ENCODE data around the gene FOXM1.
"Not testable (repeated sequence)": the region's sequence is repeated elsewhere in the genome, so short reads cannot be mapped to it uniquely, and the experiment has no call there.

FOXM1 gene

DNA sequence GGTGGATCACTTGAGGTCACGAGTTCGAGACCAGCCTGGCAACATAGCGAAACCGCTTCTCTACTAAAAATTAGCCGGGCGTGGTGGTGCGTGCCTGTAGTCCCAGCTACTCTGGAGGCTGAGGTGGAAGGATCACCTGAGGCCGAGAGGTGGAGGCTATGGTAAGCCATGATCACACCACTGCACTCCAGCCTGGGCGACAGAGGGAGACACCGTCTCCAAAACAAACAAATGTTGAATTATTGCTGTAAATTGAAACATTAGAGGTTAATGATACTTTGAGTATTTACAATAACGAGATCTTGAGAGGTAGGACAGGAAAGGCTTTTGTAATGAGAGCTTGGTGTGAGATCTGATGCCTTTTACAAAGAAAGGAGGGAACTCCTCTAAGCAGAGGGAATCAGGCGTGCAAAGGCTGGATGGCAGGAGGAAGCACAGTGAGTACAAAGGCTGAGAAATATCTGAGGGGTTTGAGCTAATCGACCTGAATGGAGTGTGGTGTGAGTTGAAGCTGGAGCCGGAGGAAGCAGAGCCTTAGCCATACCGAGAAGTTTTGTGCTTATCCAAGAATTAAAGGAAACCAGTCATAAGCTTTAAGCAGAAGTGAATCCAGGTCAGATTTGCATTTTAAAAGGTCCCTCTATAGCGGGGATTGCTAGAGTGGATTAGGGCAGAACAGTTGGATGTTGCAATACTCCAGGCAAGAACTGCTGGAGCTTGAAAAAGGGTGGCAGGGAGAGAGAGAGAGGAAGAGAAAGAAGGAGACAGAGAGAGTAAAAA lies 1.2 kb upstream of the FOXM1 start:
- DNase-seq, result no peak

DNA sequence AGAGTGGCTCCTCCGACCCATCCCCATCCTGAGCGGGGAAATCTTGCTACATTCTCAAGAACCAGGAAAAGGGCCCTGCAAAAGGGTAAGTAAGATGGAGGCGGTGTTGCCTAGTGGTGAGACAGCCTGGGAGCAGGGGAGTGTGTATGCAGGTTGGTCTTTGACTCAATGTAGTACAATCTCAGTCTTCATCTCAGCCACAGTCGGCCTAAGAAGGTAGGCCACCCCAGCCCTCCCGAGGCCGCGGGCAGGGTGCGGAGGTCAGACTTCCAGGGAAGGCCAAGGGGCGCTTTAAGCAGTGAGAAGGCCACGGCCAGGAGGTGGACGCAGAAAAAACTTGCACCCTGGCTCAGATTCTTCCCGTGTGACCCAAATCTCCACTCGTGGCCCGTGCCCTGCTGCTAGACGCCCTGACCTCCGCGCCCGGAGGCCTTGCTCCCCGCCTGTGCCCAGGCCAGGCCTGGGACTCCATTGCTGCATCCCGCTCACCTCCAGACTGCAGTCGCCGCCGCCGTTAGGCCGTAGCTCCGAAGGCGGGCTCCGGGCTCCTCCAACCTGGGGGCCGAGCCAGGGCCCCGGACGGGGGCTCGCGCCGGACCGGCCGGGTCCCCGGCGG lies 435 bp downstream of the FOXM1 start:
- DNase-seq, result no peak

DNA sequence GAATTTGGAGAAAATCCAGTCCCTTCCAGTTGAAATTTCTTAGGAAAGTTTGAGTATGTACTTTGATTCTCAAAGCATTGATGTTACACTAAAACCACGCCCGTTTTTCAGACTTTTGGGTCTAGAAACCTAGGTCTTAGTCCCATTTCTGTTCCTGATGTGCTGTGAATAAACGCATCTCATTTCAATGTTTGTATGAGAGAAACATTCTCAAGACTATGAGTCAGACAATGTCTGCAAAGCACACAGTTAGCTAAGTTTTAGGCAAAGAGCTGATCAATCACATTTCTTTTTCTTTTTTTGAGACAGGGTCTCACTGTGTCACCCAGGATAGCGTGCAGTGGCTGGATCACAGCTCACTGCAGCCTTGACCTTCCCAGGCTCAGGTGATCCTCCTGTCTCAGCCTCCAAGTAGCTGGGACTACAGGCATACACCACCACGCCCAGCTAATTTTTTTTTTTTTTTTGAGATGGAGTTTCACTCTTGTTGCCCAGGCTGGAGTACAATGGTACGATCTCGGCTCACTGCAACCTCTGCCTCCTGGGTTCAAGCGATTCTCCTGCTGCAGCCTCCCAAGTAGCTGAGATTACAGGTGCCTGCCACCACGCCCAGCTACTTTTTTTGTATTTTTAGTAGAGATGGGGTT lies 7.9 kb downstream of the FOXM1 start:
- DNase-seq, result not testable (repeated sequence)

DNA sequence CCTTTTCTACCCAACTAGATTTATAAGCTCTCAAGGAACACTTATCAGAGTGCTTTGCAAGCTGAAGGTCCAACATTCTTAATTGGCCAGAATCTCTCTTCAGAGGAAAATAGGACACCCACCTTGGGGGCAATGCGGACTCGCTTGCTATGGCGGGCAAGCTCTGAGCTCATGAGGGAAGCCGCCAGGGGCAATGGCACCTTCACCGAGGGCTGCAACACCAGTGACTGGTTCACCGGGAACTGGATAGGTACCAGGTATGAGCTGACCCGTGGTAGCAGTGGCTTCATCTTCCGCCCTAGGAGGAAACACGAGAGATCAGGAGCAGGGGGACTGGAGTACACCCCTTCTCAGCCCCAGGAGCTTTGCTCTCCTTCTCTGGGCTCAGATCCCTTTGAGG lies 12.8 kb downstream of the FOXM1 start:
- DNase-seq, result no peak

DNA sequence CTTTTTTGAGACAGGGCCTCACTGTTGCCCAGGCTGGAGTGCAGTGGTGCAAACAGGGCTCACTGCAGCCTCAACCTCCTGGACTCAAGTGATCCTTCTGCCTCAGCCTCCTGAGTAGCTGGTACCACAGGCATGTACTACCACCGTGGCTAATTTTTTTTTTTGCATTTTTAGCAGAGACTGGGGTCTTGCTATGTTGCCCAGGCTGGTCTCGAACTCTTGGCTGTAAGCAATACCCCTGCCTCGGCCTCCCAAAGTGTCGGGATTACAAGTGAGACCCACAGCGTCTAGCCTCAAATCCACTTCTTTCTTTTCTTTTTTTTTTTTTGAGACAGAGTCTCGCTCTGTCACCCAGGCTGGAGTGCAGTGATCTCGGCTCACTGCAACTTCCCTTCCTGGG lies 13.6 kb downstream of the FOXM1 start:
- not testable (repeated sequence) for DNase-seq

DNA sequence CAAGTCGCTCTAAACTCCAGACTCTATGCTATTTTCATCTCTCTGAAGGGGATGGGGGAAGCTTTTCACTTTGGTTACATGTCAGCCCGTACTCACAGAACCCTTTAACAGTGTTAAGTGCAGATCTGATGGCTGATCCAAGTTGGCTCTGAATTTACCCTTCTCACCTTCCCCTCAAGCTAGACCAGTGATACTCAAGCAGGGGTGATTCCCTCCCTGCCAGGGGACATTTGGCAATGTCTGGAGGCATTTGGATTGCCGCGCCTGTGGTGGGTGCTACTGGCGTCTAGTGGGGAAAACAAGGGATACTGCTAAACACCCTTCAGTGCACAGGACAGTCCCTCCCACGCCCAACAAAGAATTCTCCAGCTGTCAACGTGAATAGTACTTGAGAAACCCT lies 14.1 kb downstream of the FOXM1 start:
- DNase-seq, result no peak

DNA sequence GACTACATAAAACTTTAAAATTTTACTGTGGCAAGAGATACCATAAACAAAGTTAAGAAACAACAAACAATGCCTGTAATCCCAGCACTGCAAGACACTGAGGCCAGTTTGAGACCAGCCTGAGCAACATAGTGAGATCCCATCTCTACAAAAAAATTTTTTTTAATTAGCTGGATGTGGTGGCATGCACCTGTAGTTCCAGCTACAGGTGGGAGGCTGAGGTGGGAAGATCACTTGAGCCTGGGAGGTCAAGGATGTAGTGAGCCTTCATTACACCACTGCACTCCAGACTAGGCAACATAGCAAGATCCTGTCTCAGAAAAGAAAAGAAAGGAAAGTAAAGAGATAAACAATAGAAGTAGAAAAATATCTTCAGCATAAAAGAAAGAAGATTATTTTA lies 16.8 kb downstream of the FOXM1 start:
- no peak for DNase-seq

DNA sequence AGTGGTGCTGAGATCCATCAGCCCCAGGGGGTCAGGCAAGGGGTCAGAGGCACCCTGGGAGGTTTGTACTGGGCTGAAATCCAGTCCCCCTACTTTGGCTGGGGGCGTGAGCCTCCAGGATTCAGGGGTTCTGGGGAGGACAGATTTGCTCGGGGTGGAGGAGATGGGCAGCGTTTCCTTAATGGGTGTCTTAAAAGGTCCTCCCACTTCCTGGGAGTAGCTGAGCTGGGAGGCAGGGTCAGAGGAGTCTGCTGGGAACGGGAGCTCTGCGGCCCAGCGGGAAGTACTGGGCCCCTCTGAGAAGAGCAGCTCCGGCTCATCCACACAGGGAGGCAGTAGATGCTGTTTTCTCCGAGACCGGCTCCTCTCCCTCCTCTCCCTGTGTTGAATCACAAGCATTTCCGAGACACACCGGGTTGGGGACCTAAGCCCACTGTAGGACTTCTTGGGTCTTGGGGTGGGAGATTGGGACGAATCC lies 18.0 kb downstream of the FOXM1 start:
- DNase-seq, result no peak

DNA sequence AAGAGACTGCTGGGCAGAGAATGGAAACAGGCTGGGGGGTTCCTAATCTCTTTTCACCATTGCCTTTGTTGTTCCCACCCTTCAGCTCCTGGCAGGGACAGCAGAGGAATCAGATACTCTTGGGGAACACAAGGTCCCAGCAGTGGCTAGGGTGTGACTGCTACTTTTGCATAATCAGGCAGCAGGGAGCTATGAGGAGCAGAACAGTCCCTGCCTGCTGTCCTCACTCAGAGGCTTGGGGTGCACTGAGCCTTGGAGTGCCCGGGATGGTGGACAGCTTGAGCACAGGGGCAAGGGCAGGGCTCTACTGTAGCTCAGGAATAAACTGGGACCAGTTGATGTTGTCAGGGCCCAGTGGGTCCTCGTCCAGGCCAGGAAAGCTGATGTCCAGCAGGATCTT lies 18.6 kb downstream of the FOXM1 start:
- DNase-seq, result no peak

DNA sequence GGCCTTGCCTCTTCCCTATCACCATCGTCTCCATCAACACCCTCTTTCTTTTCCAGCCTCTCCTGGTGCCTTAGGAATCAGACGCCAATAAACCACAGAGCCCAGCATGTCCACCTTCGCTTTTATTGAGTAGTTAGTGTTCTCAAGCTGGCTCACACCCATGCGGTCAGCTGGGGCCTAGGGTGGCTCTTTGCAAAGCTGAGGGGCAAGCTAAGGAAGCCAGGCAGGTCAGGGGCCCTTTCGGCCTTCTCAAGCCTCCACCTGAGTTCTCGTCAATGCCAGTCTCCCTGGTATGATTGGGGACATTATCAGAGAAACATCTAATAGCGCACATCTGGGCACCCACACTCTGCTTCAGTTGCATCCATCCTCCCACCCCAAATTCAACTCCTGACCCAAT lies 19.4 kb downstream of the FOXM1 start:
- DNase-seq, result no peak

DNA sequence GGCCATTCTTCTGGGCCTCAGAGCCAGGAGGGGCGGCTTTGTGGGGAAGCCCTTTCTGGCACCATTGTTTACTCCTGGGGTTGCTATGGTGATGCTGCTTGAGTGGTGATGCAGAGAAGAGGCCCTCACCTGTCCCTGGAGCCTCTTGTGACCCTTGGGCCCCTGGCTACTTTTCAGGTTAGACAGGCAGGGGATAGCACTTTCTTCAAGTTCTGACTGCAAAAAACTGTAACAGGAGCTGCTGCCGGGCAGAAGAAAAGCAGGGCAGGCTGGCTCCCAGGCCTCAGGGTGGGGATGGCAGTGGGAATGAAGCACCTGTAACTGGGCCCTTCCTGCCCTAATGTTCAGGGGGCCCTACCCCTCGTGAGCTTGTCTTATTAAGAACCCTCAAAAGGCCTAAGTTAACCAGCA lies 19.9 kb downstream of the FOXM1 start, which contains the start of gene TEX52:
Gene TEX52, minus strand, starts transcription at position 19 of the 411 bp plus-strand sequence. Its CDS starts 13 bp downstream, at position 6.
- no peak for DNase-seq

DNA sequence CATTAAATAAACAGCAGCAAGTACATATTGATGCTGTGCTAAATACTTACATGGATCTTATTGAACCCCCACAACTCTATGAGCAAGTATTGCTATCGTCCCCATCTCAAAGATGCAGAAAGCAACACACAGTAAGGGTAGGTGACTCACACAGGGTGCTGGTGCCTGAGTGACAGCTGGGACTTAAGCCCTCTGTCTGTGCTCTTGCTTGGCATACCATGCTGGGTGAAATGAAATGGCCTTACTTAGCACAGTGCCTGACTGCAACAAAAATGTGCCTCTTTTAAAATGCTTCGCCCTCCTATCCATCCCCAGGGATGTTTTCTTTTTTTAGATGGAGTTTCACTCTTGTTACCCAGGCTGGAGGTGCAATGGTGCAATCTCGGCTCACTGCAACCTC lies 20.9 kb downstream of the FOXM1 start:
- DNase-seq, result no peak

DNA sequence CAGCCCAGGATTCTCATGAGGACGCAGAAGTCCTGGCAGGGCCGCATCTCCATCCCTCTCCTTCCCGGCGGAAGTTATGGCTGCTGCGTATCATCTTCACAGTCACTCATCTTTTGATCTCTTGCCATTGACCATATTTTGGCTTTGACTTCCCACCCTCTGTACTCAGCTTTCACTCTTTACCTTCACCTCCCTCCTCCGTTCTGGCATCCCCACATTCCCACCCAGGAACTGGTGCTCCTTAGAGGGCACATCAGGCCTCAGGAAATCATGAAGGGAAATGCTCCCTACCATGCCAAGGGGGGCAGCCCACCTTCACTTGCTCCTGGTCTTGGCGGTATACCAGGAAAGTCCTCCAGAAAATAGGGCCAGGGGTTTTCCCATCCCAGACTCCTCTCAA lies 21.4 kb downstream of the FOXM1 start:
- DNase-seq, result no peak

DNA sequence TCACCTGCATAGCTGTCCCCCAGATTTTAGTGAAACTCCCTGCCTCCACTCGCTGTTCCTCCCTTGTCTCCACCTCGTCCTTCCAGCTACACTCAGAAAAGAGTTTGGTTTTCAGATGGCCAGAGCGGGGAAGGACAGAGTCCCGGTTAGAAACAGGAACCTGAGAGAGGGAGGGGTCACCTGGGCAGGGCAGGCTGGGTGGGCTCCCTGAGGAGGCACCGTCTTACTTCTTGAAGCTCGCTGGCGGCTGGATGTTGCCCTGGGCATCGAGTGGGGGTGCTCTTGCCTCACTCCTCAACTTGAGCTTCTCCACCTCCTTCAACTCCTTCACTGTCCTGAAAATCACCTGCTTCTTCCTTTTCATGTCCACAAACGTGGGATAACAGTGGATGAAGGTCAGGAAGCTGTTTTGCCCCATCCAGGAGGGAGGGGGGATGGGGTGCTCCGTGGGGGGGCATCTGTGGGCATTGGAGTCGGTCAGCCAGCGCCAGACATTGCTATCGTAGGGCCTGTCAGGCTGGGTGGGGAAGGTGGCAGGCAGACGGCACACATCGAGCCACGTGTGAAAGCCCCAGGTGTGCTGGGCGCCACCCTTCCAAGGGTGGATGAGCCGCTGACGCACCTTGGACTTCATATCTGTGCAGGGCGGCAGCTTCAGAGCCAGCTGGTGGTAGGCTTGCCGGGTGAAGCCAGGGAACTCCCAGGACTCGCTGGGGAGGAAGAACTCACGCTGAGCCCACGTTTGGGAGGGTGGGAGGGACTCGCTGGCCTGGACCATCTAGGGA lies 22.1 kb downstream of the FOXM1 start:
- no peak for DNase-seq

DNA sequence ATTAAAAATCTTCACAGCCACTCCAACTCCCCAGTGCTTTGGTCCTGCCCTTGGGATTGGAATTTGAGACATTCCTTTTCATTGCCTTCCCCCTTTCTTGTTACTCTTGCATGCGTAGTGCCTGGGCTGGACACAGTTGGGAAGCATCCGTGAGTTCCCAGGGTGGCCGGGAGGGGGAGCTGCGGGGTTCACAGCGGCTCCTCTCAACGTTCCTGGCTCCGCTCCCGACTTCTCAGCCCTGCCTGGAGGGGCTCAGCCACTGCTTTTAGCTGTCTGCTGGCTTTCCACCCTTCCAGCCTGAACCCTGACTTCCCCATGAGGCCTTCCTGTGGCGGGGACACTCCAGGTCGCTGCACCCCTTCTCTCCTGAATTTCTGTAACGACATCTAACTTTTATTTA lies 23.3 kb downstream of the FOXM1 start:
- DNase-seq, result peak; percentile 44

DNA sequence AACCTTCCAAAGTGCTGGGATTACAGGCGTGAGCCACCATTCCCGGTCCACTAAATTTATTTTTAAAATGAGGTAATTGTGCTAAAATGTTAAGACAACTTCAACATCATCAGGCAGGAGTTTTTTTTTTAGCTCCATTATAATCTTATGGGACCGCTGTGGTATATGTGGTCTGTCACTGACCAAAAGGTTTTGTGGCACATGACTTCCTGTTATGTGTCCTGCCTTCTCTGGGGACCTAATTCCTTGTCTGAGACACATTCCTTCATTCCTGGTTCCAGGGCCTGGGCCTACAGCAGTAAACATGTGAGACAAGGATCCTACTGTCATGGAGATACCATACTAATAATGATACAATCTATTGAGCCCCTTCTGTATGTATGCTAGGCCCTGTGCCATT lies 25.0 kb downstream of the FOXM1 start:
- no peak for DNase-seq

DNA sequence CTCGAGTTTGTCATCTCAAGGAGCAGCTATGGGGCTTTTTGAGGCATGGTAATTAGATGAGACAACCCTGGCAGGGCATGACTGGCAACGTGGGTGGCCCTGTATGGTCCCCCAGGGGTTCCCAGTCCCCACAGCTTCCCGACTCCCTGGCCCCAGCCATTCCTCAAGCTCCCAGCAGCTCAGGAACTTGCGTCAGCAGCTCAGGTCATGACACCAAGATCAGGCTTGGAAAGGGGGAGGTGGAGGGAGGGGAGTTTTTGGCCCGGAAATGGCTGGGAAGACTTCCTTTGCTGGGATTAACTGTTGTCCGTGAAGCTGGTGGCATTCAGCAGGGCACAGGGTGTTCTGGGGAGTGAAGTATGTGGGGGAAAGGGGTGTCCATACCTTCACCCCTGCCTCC lies 31.7 kb downstream of the FOXM1 start:
- DNase-seq, result no peak

DNA sequence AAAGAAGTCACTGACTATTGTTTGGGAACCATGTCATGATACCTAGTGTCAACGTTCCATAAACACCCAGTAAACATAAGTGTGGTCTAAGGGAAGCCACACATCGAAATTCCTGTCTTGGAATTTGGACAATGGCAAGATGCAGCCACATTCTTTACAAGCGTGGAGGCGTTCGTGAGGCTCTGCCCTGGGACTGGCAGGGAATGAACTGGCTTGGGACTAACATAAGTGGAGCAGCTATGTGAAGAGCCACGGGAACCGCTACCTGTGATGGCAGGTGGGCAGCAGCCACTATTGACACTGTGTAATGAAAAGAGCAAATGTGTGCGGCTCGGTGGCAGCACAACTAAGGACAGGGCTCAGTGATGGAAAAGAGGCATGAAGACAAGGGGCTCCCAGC lies 32.2 kb downstream of the FOXM1 start:
- DNase-seq, result no peak

DNA sequence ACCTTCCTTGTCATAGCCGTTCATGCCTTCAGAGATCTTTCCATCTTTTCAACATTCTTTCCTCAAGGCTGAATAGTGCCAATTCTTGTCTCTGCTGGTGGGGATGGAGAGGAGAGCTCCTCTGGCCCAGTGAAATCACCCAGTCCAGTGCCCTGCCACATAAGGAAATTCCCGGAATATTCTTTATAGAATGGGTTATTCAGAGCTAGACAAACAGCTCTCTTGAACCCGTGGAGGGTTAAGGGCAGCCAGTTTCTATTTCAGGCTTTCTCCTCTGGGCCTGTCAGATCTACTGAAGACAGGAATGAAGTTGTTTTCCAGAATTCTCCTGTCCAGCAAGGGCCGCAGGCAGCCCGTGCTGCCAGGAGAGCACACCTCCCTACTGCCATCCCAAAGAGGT lies 34.0 kb downstream of the FOXM1 start:
- no peak for DNase-seq

DNA sequence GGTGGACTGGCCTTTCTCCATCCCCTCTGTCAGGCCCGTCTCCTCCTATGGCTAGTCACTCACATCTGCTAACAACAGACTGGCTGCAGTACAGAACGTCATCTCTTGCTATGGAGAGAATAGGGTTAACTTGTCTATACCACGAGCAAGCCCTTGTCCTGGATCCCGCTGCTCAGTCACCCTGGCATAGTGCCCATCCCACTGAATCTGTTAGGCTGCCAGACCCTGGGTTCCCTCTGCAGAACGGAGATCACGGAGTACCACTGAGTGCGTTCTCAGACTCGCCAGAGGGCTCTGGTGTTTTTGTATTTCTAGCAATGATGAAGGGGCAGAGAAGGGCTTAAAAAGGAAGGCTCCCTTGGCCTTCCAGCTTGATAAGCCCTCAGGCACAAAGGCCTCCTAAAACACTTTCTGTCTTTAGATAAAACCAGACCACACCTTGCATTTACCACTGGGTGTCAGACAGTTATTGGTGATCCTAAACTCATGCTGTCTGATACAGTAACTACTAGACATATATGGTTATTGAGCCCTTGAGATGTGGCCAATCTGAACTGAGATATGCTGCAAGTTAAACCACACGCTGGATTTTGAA lies 35.8 kb downstream of the FOXM1 start:
- no peak for DNase-seq

DNA sequence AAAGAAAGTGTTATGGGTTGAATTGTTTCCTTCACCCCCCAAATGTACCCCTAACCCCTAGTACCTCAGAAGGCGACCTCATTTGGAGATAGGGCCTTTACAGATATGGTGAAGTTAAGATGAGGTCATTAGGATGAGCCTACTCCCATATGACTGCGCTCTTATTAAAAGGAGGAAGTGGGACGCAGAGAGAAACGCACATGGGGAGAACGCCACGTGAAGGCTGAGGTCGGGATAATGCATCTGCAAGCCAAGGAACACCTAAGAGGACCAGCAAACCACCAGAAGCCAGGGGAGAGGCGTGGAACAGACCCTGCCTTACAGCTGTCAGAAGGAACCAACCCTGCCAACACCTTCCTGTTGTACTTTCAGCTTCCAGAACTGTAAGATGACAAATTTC lies 40.4 kb downstream of the FOXM1 start:
- DNase-seq, result no peak

DNA sequence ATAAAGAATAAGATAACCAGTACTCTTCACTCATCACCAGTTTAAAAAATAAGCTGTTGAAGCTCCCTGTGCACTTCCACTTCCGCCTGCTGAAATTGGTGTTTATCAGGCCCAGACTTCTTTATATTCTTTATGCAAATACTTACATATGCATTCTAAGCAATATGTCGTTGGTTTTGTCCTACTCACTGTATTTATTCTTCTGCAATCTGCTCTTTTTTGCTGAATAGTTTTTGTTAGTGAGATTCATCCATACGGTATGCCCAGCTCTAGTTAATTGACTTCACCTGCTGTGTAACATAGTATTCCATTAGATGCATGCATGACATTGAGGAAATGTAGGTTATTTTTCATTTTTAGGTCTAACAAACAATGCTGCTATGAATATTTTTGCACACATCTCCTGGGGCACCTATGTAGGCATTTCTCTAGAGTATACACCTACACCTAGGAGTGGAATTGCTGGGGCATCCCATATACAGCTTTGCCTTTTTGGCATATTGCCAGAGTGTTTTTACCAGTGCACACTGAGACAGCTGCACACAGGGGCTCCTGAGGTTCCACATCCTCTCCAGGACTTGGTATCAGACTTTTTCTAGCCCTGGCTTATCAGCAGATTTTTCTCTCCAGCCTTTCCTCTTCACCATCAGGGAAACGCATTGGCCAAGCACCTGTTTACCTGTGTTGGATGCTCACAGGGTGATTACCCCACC lies 41.1 kb downstream of the FOXM1 start:
- no peak for DNase-seq
